Naive thymus-derived CD8-positive, alpha-beta T cell (primary cell): ENCODE measurements around the gene NEO1. TPM values are rescaled to one million over a fixed set of nuclear protein-coding genes. Genes with fewer than 3 reads are reported as not detected.

Experiments
- ATAC-seq, 2 donors: fragments of 150-1000 bp; cut with Tn5 transposase in 1 of 2; sonication (Bioruptor Pico), chemical (Tn5 transposase) in 1 of 2; 1 replicate in 1 of 2; 2 replicates in 1 of 2; pipeline ENCODE4 v1.10.0; 2021; ENCODE audit warnings: mild to moderate bottlenecking in 2 of 2, moderate library complexity in 2 of 2
- POLR2A ChIA-PET: fragments of 350-600 bp; sonication (Branson Sonifier 250); formaldehyde crosslinking; loops from one replicate; lab custom pipeline; 2021; ENCODE audit warnings: antibody characterized with exemption; lab: Charles Lee
- DNase-seq, 10 donors: peaks; one replicate each; pipeline versions ENCODE4 v3.0.0 to v3.0.0-alpha.2; 2020 to 2022
- H3K27ac Mint-ChIP-seq, 10 donors: one replicate each; pipeline ENCODE4 v1.8.0; 2020 to 2022; ENCODE audit warnings: mild to moderate bottlenecking in 10 of 10, mixed read lengths in 10 of 10, moderate library complexity in 4 of 10, inconsistent platforms in 1 of 10
- H3K27me3 Mint-ChIP-seq, 5 donors: one replicate each; pipeline ENCODE4 v1.8.0; 2021 to 2022; ENCODE audit warnings: mixed read lengths in 5 of 5
- H3K36me3 Mint-ChIP-seq, 3 donors: one replicate each; pipeline ENCODE4 v1.8.0; 2020 to 2022; ENCODE audit warnings: mixed read lengths in 3 of 3, mild to moderate bottlenecking in 2 of 3, inconsistent platforms in 1 of 3
- H3K4me1 Mint-ChIP-seq, 4 donors: one replicate each; pipeline ENCODE4 v1.8.0; 2021 to 2022; ENCODE audit warnings: mixed read lengths in 4 of 4
- H3K4me3 Mint-ChIP-seq, 10 donors: one replicate each; pipeline ENCODE4 v1.8.0; 2020 to 2022; ENCODE audit warnings: mild to moderate bottlenecking in 10 of 10, mixed read lengths in 10 of 10, moderate library complexity in 6 of 10, inconsistent platforms in 1 of 10
- H3K9me3 Mint-ChIP-seq, 9 donors: one replicate each; pipeline ENCODE4 v1.8.0; 2020 to 2022; ENCODE audit warnings: mixed read lengths in 9 of 9, mild to moderate bottlenecking in 3 of 9, inconsistent platforms in 1 of 9, moderate library complexity in 1 of 9
- polyA plus RNA-seq, 3 donors: library from polyadenylated mRNA; unstranded; fragments of 300-500 nt; fragmentation: Illumina TruSeq; gene quantifications; one replicate each; pipeline ENCODE4 v1.2.3, GENCODE V29; 2021
- total RNA-seq, 8 experiments: library from RNA in 2 of 8; stranded (reverse) in 2 of 8; gene quantifications; one replicate each; pipeline ENCODE4 v1.2.3 and lab custom pipeline; 2021 to 2026

Gene NEO1
- total and polyA plus RNA-seq, 5 experiments from 2014 or later: 1.7 to 8.5 (median 2.8) TPM

DNA sequence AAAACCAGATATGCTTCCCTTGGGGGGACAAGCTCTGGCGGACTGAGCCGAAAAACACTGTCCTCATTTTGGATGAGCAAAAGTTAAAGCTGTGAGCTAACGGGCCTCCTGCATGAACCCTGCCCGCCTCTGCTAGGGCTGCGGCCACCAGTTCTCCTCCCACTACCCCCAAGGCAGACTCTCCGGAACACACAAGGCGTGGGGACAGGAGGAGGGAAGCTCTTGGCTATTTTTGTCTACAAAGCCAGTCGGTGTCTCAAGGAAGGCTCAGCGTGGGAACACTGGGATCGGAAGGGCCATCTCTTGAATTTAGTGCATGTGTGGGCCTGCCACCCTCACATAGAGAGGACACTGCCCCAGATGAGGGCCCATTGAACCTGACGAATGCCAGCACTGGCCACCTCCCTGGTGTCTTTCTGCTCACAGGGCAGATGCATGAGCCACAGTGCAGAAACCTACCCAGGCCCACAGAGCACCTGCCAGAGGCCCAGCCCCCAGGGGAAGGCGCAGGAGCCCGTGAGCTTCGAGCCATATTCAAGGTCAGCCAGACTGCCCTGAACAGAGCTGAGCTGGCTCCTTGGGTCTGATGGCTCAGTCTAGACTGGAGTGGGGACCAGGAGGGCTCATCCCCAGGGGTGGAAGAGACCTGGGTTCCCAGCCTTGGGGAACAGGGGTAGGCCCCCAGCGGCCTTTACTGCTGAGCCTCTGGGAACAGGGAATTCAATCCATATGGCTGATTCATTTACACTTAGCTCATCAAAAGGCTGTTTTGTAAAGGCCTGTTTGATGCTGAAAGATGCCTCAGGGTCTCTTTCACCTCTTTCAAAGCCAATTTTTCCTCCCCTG, 278.2 kb downstream of the NEO1 start:
- Mint-ChIP-seq H3K27ac (peak overlapping the region in 1 of 10 donors; percentile 76), H3K4me3 (no peak overlapping the region), H3K4me1 (peaks cover 0 to 7% (median 1%) of the 10 kb centered on the region in 4 donors), H3K36me3 (no peaks in the 10 kb centered on the region), H3K9me3 (no peaks in the 10 kb centered on the region), H3K27me3 (peaks cover 0 to 17% (median 7%) of the 10 kb centered on the region in 5 donors)
- DNase-seq (peak in 1 of 10 donors; percentile 46), ATAC-seq (no peak)
- POLR2A ChIA-PET: no interaction called here

DNA sequence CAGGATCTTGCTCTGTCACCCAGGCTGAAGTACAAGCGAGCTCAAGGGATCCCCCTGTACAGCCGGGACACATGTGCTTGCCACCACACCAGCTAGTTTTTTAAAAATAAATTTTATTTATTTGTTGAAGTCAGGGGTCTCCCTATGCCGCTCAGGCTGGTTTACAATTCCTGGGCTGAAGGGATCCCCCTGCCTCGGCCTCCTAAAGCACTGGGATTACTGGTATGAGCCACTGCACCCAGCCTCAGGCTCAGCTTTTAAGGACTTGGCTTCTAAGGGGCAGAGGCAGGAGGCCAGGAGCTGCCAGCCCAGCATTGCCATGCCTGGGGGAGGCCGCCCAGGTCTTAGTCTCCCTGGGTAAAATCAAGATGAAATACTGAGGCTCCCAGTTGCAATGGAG, 279.2 kb downstream of the NEO1 start:
- no peak overlapping the region for H3K4me3 Mint-ChIP-seq
- H3K27ac Mint-ChIP-seq: no peak overlapping the region
- ATAC-seq: no peak
- peaks cover 0 to 4% (median 0%) of the 10 kb centered on the region in 4 donors for H3K4me1 Mint-ChIP-seq
- POLR2A ChIA-PET: no interaction called here
- DNase-seq: no peak
- H3K9me3 Mint-ChIP-seq: no peaks in the 10 kb centered on the region
- H3K27me3 Mint-ChIP-seq: peaks cover under 1 to 21% (median 5%) of the 10 kb centered on the region in 5 donors
- no peaks in the 10 kb centered on the region for H3K36me3 Mint-ChIP-seq

GRCh38 chr15:73331991-73332925, 280.0 kb downstream of the NEO1 start:
- no peaks in the 10 kb centered on the region for H3K36me3 Mint-ChIP-seq
- no peak overlapping the region for H3K27ac Mint-ChIP-seq
- H3K9me3 Mint-ChIP-seq: peaks cover 0 to 1% (median 0%) of the 10 kb centered on the region in 9 donors
- ATAC-seq: no peak
- H3K4me1 Mint-ChIP-seq: peaks cover 0 to 4% (median 0%) of the 10 kb centered on the region in 4 donors
- DNase-seq: peak in 1 of 10 donors; percentile 35
- H3K4me3 Mint-ChIP-seq: no peak overlapping the region
- POLR2A ChIA-PET: no interaction called here
- peaks cover 3 to 28% (median 6%) of the 10 kb centered on the region in 5 donors for H3K27me3 Mint-ChIP-seq

GRCh38 chr15:73333001-73333400, 280.7 kb downstream of the NEO1 start:
- DNase-seq: peak in 1 of 10 donors; percentile 21
- no peak overlapping the region for H3K4me3 Mint-ChIP-seq
- peaks cover 0 to 3% (median 0%) of the 10 kb centered on the region in 4 donors for H3K4me1 Mint-ChIP-seq

GRCh38 chr15:73334086-73334485, 281.8 kb downstream of the NEO1 start:
- Mint-ChIP-seq H3K27me3 (peaks cover 0 to 13% (median 4%) of the 10 kb centered on the region in 5 donors), H3K27ac (no peak overlapping the region), H3K36me3 (no peaks in the 10 kb centered on the region), H3K4me3 (no peak overlapping the region), H3K4me1 (no peaks in the 10 kb centered on the region), H3K9me3 (peaks cover 0 to 1% (median 0%) of the 10 kb centered on the region in 9 donors)
- POLR2A ChIA-PET: no interaction called here
- no peak for ATAC-seq
- DNase-seq: peak in 1 of 10 donors; percentile 50

More at GRCh38 chr15:73333001-73333400, 280.7 kb downstream of the NEO1 start:
- Mint-ChIP-seq H3K27ac (no peak overlapping the region), H3K36me3 (no peaks in the 10 kb centered on the region), H3K9me3 (peaks cover 0 to 1% (median 0%) of the 10 kb centered on the region in 9 donors), H3K27me3 (peaks cover 3 to 23% (median 7%) of the 10 kb centered on the region in 5 donors)
- ATAC-seq: no peak
- POLR2A ChIA-PET: no interaction called here

DNA sequence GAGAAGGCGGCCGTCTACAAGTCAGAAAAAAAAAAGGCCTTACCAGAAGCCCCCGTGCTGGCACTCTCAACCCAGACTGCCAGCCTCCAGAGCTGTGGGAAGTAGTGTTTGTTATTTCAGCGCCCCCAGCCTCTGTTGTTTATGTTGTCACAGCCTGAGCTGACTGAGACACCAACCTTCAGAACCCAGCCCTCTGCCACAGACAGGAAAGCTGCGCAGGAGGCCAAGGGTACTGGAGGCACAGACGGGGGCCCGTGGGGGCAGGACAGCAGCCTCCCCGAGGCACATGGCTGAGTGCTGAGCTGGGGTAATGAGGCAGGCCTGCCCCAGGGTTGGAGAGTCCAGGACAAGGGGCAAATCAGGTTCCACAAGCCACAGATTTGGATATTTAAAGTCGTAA, 282.8 kb downstream of the NEO1 start:
- Mint-ChIP-seq H3K4me3 (no peak overlapping the region), H3K9me3 (peaks cover 0 to 1% (median 0%) of the 10 kb centered on the region in 9 donors), H3K36me3 (no peaks in the 10 kb centered on the region), H3K27ac (no peak overlapping the region), H3K27me3 (peaks cover 0 to 11% (median 4%) of the 10 kb centered on the region in 5 donors), H3K4me1 (no peaks in the 10 kb centered on the region)
- POLR2A ChIA-PET: no interaction called here
- DNase-seq (peak in 1 of 10 donors; percentile 28), ATAC-seq (no peak)

DNA sequence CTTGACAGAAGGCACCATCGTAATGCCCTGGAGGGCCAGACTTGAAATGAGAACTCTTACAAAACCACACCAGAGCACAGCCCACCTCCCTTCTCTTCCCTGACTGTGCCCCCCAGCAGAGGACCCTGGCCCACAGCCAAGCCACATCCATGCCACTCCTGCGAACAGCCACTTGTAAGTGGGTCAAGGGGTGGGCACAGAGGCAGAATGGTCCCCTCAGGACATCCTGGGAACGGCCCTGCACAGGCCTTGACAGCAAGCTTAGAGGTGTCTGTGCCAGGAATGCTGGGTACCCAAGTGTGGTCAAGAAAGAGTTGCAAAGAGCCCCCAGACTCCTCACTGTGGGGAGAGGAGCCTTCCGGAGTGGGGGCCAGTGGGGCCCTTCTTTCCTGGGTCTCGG, 283.2 kb downstream of the NEO1 start:
- H3K4me1 Mint-ChIP-seq: no peaks in the 10 kb centered on the region
- no peaks in the 10 kb centered on the region for H3K36me3 Mint-ChIP-seq
- POLR2A ChIA-PET: no interaction called here
- H3K27me3 Mint-ChIP-seq: peaks cover 0 to 11% (median 4%) of the 10 kb centered on the region in 5 donors
- H3K27ac Mint-ChIP-seq: no peak overlapping the region
- peaks cover 0 to 1% (median 0%) of the 10 kb centered on the region in 9 donors for H3K9me3 Mint-ChIP-seq
- H3K4me3 Mint-ChIP-seq: no peak overlapping the region
- DNase-seq: peak in 1 of 10 donors; percentile 23
- ATAC-seq: no peak

GRCh38 chr15:73336756-73337155, 284.5 kb downstream of the NEO1 start:
- Mint-ChIP-seq H3K36me3 (no peaks in the 10 kb centered on the region), H3K9me3 (peaks cover 0 to 5% (median 0%) of the 10 kb centered on the region in 9 donors), H3K27ac (no peak overlapping the region), H3K27me3 (peaks cover 0 to 11% (median 4%) of the 10 kb centered on the region in 5 donors), H3K4me3 (no peak overlapping the region), H3K4me1 (no peaks in the 10 kb centered on the region)
- ATAC-seq (no peak), DNase-seq (no peak)
- POLR2A ChIA-PET: no interaction called here

- Mint-ChIP-seq H3K27me3 (peaks cover 0 to 11% (median 4%) of the 10 kb centered on the region in 5 donors), H3K27ac (no peak overlapping the region), H3K9me3 (peaks cover 0 to 5% (median 0%) of the 10 kb centered on the region in 9 donors), H3K4me1 (no peaks in the 10 kb centered on the region), H3K36me3 (no peaks in the 10 kb centered on the region), H3K4me3 (no peak overlapping the region)
- DNase-seq (no peak), ATAC-seq (no peak)
- POLR2A ChIA-PET: no interaction called here
Measured at GRCh38 chr15:73337187-73337586, 284.9 kb downstream of the NEO1 start.

DNA sequence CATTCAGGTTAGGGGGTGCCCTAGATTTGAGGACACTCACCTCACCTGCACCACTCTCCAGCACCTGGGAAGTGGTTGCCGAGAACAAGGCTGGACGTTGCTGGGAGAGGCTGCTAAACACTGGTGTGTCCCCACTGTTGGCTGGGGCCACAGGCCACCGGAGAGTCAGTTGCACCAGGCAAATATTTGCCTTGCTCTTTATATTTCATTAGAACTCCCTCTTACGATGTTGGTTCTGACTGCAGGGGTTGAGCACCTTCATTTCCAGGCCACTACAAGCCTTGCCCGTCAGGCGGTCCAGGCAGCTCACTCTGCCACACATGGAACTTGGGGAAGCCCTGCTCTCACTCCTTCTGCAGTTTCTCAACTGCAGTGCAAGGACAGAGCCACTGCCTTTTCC, 285.8 kb downstream of the NEO1 start:
- peaks cover 0 to 9% (median 4%) of the 10 kb centered on the region in 9 donors for H3K9me3 Mint-ChIP-seq
- H3K36me3 Mint-ChIP-seq: no peaks in the 10 kb centered on the region
- DNase-seq: no peak
- POLR2A ChIA-PET: no interaction called here
- ATAC-seq: no peak
- H3K4me3 Mint-ChIP-seq: no peak overlapping the region
- H3K27me3 Mint-ChIP-seq: peaks cover 3 to 18% (median 4%) of the 10 kb centered on the region in 5 donors
- H3K27ac Mint-ChIP-seq: no peak overlapping the region
- H3K4me1 Mint-ChIP-seq: no peaks in the 10 kb centered on the region

GRCh38 chr15:73338606-73339374, 286.5 kb downstream of the NEO1 start:
- ATAC-seq: no peak
- Mint-ChIP-seq H3K36me3 (no peaks in the 10 kb centered on the region), H3K27ac (no peak overlapping the region)

More at GRCh38 chr15:73338606-73339374, 286.5 kb downstream of the NEO1 start:
- H3K4me3 Mint-ChIP-seq: no peak overlapping the region
- H3K9me3 Mint-ChIP-seq: peaks cover 0 to 15% (median 9%) of the 10 kb centered on the region in 9 donors
- H3K4me1 Mint-ChIP-seq: no peaks in the 10 kb centered on the region
- POLR2A ChIA-PET: no interaction called here
- DNase-seq: no peak
- H3K27me3 Mint-ChIP-seq: peaks cover 7 to 25% (median 10%) of the 10 kb centered on the region in 5 donors
